GM12878 (cell line): ENCODE data around the gene PLXNA4. TPM values are rescaled to one million over a fixed set of nuclear protein-coding genes. Genes with fewer than 3 reads are reported as not detected.

ENCODE experiments used
- ATAC-seq: fragments of 200-7000 bp; cut with Tn5 transposase; 3 replicates; pipeline ENCODE4 v1.9.1; 2020; ENCODE audit warnings: mild to moderate bottlenecking, moderate library complexity
- BruUV-seq: library from RNA; stranded (reverse); fragments of 400-500 nt; replicated peaks from 2 replicates; lab custom pipeline; 2021; lab: Mats Ljungman, UMichigan
- CTCF ChIA-PET: fragments of 300-600 bp; sonication (Branson Sonifier 250); formaldehyde crosslinking; extraction: SDS; loops from one replicate; lab custom pipeline; 2021; ENCODE audit warnings: inconsistent platforms; lab: Yijun Ruan, JAX
- POLR2A ChIA-PET: fragments of 350-600 bp; formaldehyde crosslinking; extraction: SDS; loops from one replicate; lab custom pipeline; 2021; ENCODE audit warnings: inconsistent platforms; lab: Charles Lee
- RAD21 ChIA-PET: fragments of 300-600 bp; sonication (Branson Sonifier 250); formaldehyde crosslinking; loops from one replicate; lab custom pipeline; 2023; ENCODE audit warnings: antibody characterized with exemption; ENCODE audit not compliant: unreplicated experiment; lab: Charles Lee
- SMC1A ChIA-PET: fragments of 300-600 bp; sonication (Branson Sonifier 250); formaldehyde crosslinking; loops from one replicate; lab custom pipeline; 2023; ENCODE audit not compliant: unreplicated experiment, uncharacterized antibody; lab: Charles Lee
- DNase-seq: peaks from one replicate; pipeline ENCODE4 v3.0.0-alpha.2; 2011; ENCODE audit warnings: low read depth, low spot score
- FAIRE-seq: peaks from 3 replicates; lab custom pipeline; 2011; peaks lifted over from hg19 to GRCh38; lab: Jason Lieb, UNC
- H2AFZ ChIP-seq: 2 replicates; pipeline ENCODE4 v1.6.0; 2011; ENCODE audit warnings: low read depth, low read length, control low read depth; ENCODE audit not compliant: control insufficient read depth
- H3K27ac ChIP-seq: 2 replicates; pipeline ENCODE4 v1.5.1; 2011; ENCODE audit warnings: control low read depth; ENCODE audit not compliant: control insufficient read depth, insufficient read depth
- H3K27me3 ChIP-seq, 2 experiments: replicated peaks in 1 of 2; 2 replicates each; pipeline versions ENCODE4 v1.6.0 to v1.6.1; 2011; ENCODE audit warnings: low read length in 1 of 2; ENCODE audit not compliant: control insufficient read depth in 2 of 2, insufficient read depth in 2 of 2
- H3K36me3 ChIP-seq, 2 experiments: 2 replicates each; pipeline ENCODE4 v1.5.1; 2011; ENCODE audit warnings: low read length in 1 of 2; ENCODE audit not compliant: control insufficient read depth in 2 of 2, insufficient read depth in 2 of 2
- H3K4me1 ChIP-seq: 2 replicates; pipeline ENCODE4 v1.6.1; 2011; ENCODE audit warnings: mild to moderate bottlenecking, low read length, moderate library complexity, mixed read lengths; ENCODE audit not compliant: control insufficient read depth, insufficient read depth
- H3K4me2 ChIP-seq: 2 replicates; pipeline ENCODE4 v1.6.0; 2011; ENCODE audit warnings: control low read depth; ENCODE audit not compliant: control insufficient read depth, insufficient read depth
- H3K4me3 ChIP-seq: fragments of 200-600 bp; sonication (generic); 2 replicates; pipeline ENCODE4 v1.5.1; 2016
- H3K79me2 ChIP-seq: 2 replicates; pipeline ENCODE4 v1.6.0; 2011; ENCODE audit warnings: low read length; ENCODE audit not compliant: control insufficient read depth, insufficient read depth
- H3K9ac ChIP-seq: 2 replicates; pipeline ENCODE4 v1.8.0; 2011; ENCODE audit warnings: low read length, control low read depth, mixed read lengths; ENCODE audit not compliant: control insufficient read depth, insufficient read depth
- H3K9me3 ChIP-seq: replicated peaks from 3 replicates; pipeline ENCODE4 v1.5.1; 2011; ENCODE audit warnings: mild to moderate bottlenecking, low read length; ENCODE audit not compliant: control insufficient read depth, insufficient read depth
- H4K20me1 ChIP-seq: 2 replicates; pipeline ENCODE4 v1.6.0; 2011; ENCODE audit not compliant: control insufficient read depth, insufficient read depth
- KDM1A ChIP-seq: fragments of 200-600 bp; sonication (generic); IDR thresholded peaks from 2 replicates; pipeline ENCODE4 v1.6.1; 2016; ENCODE audit warnings: borderline replicate concordance
- SUZ12 ChIP-seq: fragments of 200-600 bp; sonication (generic); IDR thresholded peaks from one replicate; pipeline ENCODE4 v1.6.1; 2018; ENCODE audit warnings: antibody characterized with exemption, mild to moderate bottlenecking; ENCODE audit not compliant: unreplicated experiment
- YBX1 ChIP-seq: fragments of 450-650 bp; IDR thresholded peaks from 2 replicates; pipeline ENCODE4 v1.6.1; 2016; ENCODE audit warnings: antibody characterized with exemption
- ZNF274 ChIP-seq: IDR thresholded peaks from one replicate; pipeline ENCODE4 v1.8.0; 2011; ENCODE audit not compliant: insufficient read length, insufficient read depth
- WGBS: methylation state at CpG from one replicate; pipeline ENCODE4 v1.1.6; 2016; ENCODE audit warnings: low lambda C conversion rate; ENCODE audit not compliant: insufficient replicate concordance, insufficient coverage; ENCODE audit errors: missing lambda C conversion rate; 5-methylcytosine and 5-hydroxymethylcytosine counted together
- in situ Hi-C: fragments of 300-500 bp; cut with MboI; formaldehyde crosslinking; loops from 9 replicates; pipeline ENCODE4 v1.14.3; 2018; ENCODE audit warnings: mixed read lengths
- intact Hi-C: fragments of 100-400 bp; cut with micrococcal nuclease; formaldehyde crosslinking; loops from one replicate; pipeline ENCODE4 v1.14.2; 2022; ENCODE audit not compliant: unreplicated experiment
- polyA plus RNA-seq, 11 experiments: library from polyadenylated mRNA; depleted of rRNA in 4 of 11; unstranded in 6 of 11; stranded (reverse) in 5 of 11; fragments of >200 nt; fragmentation: Nextera tagmentation in 4 of 11; fragmentation: Illumina TruSeq in 1 of 11; extraction: Ambion mirVana in 4 of 11; extraction: Trizol in 1 of 11; gene quantifications; 1 replicate in 1 of 11; 2 replicates in 10 of 11; pipeline versions ENCODE4 v1.2.1 to v1.2.3, GENCODE V29; 2011 to 2016; ENCODE audit warnings: inconsistent platforms in 2 of 11, missing spikeins in 2 of 11, low read depth in 1 of 11
- total RNA-seq, 4 experiments: library from RNA; depleted of rRNA in 3 of 4; stranded (reverse); fragments of >200 nt in 3 of 4; fragmentation: Illumina TruSeq in 1 of 4; extraction: Trizol in 1 of 4; gene quantifications; 2 replicates each; pipeline versions ENCODE4 v1.2.1 to v1.2.3, GENCODE V29; 2013 to 2021
- TF ChIP-seq, protein P1 (sequence below): IDR thresholded peaks from 2 replicates; pipeline ENCODE4 v1.6.1; 2011; ENCODE audit warnings: mild to moderate bottlenecking, low read depth, low read length, moderate library complexity; ENCODE audit not compliant: insufficient replicate concordance

Gene PLXNA4
- total and polyA plus RNA-seq, 10 of the 15 experiments (the other 5 are each of a cell fraction or from before 2014, with no cell fraction given) = 0.03 TPM; not detected in 9

DNA sequence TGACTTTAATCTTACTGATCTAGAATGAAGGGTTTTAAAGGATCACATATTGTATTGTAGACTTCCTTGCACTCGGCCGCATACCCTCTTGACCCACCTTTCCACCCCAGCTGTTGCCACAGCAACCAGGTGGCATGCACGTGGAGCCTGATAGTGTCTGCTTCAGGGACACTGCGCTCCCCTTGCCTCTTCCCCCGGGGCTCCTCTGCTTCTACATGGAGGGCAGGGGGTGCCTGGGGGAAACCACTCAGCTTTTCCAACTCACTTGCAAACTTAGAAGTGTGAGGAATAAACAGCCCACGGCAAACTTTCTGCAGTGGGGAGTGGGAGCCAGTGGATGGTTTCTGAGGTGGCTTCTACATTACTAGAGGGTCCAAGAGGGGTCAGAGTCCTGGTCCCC is 458.6 kb downstream of the PLXNA4 start:
- Histone ChIP-seq H3K4me1 (no peaks in the 10 kb centered on the region), H3K4me3 (no peak overlapping the region), H3K27ac (no peak overlapping the region), H4K20me1 (no peaks in the 10 kb centered on the region), H3K9ac (no peak overlapping the region), H3K9me3 (no peaks in the 10 kb centered on the region), H3K27me3 (no peaks in the 10 kb centered on the region; a peak in 2 of 4 replicates), H3K79me2 (no peaks in the 10 kb centered on the region), H3K4me2 (no peak overlapping the region), H2AFZ (no peak overlapping the region), H3K36me3 (no peaks in the 10 kb centered on the region)
- in situ Hi-C loops = no loop called here
- POLR2A ChIA-PET = no interaction called here
- CTCF ChIA-PET = no interaction called here
- no peak for DNase-seq
- no peak for TF ChIP-seq YBX1
- no peak for TF ChIP-seq KDM1A
- TF ChIP-seq, protein P1, sequence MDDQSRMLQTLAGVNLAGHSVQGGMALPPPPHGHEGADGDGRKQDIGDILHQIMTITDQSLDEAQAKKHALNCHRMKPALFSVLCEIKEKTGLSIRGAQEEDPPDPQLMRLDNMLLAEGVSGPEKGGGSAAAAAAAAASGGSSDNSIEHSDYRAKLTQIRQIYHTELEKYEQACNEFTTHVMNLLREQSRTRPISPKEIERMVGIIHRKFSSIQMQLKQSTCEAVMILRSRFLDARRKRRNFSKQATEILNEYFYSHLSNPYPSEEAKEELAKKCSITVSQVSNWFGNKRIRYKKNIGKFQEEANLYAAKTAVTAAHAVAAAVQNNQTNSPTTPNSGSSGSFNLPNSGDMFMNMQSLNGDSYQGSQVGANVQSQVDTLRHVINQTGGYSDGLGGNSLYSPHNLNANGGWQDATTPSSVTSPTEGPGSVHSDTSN = no peak
- no peak for TF ChIP-seq SUZ12
- 25% methylated on average over 6 of the region's 6 CpGs for WGBS
- RAD21 ChIA-PET = no interaction called here
- no peak for ATAC-seq
- intact Hi-C loops = no loop called here
- FAIRE-seq = no peak
- SMC1A ChIA-PET = no interaction called here
- no TSS peak for BruUV-seq

DNA sequence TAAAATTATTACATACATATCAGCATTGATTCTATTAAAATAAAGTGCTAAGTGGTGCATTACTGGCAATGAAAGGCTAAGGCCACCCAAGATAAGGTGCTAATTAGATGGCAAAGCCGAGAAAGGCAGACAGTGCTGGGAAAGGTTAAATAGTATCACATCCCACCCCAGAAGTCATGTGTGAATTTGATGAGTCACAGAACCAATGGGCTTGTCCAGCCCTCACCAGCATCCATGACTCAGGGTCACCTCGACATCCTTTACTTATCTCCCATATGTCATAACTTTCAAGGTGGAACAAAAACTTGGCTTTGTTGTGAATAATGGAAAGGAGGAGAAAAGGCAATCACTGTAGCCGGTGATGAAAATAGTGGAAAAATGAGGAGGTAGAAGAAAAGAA is 459.1 kb downstream of the PLXNA4 start:
- TF ChIP-seq ZNF274 = no peak
- RAD21 ChIA-PET = no interaction called here
- H2AFZ ChIP-seq = no peak overlapping the region
- no peaks in the 10 kb centered on the region; a peak in 2 of 4 replicates for H3K27me3 ChIP-seq
- no peaks in the 10 kb centered on the region for H3K4me1 ChIP-seq
- no peaks in the 10 kb centered on the region for H3K36me3 ChIP-seq
- BruUV-seq = no TSS peak
- FAIRE-seq = no peak
- intact Hi-C loops (no loop called here), in situ Hi-C loops (no loop called here)
- POLR2A ChIA-PET = no interaction called here
- no peak overlapping the region for H3K4me3 ChIP-seq
- CTCF ChIA-PET = no interaction called here
- no peaks in the 10 kb centered on the region for H3K9me3 ChIP-seq
- SMC1A ChIA-PET = no interaction called here
- no peak overlapping the region for H3K27ac ChIP-seq
- WGBS = 38% methylated on average over 3 of the region's 3 CpGs
- H3K4me2 ChIP-seq = no peak overlapping the region
- H3K79me2 ChIP-seq = no peaks in the 10 kb centered on the region
- ATAC-seq = no peak
- DNase-seq = no peak
- no peak overlapping the region for H3K9ac ChIP-seq
- H4K20me1 ChIP-seq = no peaks in the 10 kb centered on the region
